Measurements from ENCODE around the gene TSC22D2. TPM values are rescaled to one million over a fixed set of nuclear protein-coding genes. Genes with fewer than 3 reads are reported as not detected.

Gene TSC22D2
- total RNA-seq, result 12.7 and 15.1 TPM in 2 replicates
- polyA plus RNA-seq (2012), result 19.4 TPM

GRCh38 chr3:150408221-150409124, at the start of gene TSC22D2:
Gene TSC22D2, plus strand, starts transcription at chr3:150408298. Its CDS starts 1,053 bp downstream, at chr3:150409351.
- peak; percentile 94 for DNase-seq (ENCODE audit: low read depth)

DNA sequence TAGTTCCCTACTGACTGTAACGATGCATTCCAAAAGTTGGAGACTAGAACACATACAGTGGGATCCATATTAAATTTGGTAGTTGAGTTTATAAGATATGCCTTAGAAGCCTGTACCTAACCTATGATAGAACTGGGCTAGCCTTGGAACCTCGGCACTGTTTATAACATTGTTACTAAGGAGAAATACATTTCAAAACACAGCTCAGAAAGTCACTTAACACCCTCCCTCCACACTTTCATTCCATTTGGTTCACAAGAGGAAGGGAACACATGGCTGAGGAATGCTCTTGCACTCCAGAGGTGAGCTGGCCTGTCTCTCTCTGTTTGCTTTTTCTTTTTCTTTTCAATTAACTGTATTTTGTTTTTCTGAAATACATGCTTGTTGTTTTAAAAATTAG, 48.7 kb upstream of the TSC22D2 start:
- no peak for DNase-seq (ENCODE audit: low read depth)

DNA sequence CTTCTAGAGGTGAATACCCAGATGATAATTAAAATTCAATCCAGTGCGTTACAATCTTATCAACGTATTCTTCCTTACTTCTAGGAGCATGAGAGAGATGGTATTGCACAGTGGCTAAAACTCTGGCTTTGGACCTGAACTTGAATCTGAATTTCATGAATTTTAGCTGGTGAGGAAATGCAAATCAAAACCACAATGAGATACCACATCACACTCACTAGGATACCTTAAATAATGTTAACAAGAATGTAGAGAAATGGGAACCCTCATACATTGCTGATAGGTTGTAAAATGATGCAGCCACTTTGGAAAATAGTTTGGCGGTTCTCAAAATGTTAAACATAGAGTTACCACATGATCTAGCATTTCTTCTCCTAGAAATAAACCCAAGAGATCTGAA, 47.1 kb upstream of the TSC22D2 start:
- DNase-seq (ENCODE audit: low read depth), result no peak

GRCh38 chr3:150362515-150363302, 45.4 kb upstream of the TSC22D2 start:
- no peak for DNase-seq (ENCODE audit: low read depth)

DNA sequence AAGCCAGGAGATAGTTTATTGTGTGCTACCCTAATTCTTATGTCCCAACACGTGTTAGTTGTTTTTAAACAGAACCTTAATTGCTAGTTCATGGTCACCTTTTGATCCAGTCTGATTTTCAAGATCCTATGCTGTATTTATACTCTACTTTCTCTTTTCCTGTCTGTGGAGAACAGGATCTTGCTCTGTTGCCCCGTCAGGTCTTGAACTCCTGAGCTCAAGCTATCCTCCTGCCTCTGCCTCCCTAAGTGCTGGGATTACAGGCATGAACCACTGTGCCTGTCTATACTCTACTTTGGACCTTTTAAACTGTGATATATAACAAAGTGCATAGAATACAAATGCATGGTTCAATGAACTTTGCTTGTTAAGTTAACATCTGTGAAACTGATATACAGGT, 44.7 kb upstream of the TSC22D2 start:
- DNase-seq (ENCODE audit: low read depth), result no peak

GRCh38 chr3:150365132-150365604, 42.9 kb upstream of the TSC22D2 start:
- DNase-seq (ENCODE audit: low read depth), result peak; percentile 85

DNA sequence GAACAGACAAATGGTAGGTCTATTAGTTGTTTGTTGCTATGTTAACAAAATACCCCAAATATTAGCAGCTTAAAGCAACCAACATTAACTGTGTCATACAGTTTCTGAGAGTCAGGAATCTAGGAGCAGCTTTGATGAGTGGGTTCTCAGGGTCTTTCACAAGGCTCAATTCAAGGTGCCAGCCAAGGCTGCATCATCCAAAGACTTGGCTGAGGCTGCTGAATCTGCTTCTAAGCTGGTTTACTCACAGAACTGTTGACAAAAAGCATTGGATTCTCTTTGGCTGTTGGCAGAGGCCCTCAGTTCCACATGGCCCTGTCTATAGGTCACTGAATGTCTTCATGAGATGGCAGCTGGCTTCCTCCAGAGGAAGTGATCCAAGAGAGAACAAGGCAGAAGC, 40.3 kb upstream of the TSC22D2 start:
- no peak for DNase-seq (ENCODE audit: low read depth)

- peak; percentile 94 for DNase-seq (ENCODE audit: low read depth)
These were observed 37.9 kb upstream of the TSC22D2 start for GRCh38 chr3:150370122-150370602.

DNA sequence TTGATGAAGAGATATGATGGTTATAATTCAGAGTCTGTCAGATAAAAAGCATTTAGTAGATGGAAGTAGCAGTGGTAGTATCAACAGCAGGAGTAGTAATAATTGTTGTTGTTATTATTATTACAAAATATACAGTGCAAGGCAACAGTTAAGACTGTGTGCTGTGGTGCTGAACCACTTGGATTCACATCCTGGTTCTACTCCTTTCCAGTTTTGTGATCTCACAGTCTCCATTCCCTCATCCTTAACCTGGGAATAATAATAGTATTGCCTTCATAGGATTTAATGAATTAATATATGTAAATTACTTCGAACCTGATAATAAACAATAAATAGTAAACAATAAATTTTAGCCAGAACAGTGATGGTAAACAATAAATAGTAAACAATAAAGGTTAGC, 37.1 kb upstream of the TSC22D2 start:
- DNase-seq (ENCODE audit: low read depth), result peak; percentile 37

DNA sequence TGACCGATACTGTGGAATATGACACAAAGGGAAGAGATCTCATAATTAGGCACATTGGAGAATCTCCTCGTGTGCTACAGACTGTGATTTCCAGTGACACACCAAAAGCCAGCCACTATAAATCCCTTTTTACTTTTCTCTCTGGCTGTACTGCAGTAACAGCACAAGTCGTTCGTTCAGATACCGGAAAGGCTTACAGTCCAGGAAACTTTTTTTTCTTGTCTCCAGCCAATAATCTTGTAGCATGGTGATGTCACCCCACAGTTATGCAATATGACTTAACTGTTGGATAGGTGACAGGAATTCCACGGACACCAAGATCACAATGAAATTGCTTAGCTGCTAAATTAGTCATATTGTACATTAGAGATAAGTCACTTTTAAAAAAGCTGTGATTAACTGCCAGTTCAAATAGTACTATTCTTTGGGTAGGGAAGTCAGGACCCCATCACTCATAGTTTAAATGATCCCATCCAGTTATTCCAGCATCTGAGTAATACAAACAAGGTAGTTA, 36.3 kb upstream of the TSC22D2 start:
- peak; percentile 99 for DNase-seq (ENCODE audit: low read depth)

- DNase-seq (ENCODE audit: low read depth), result no peak
These were observed 35.8 kb upstream of the TSC22D2 start for GRCh38 chr3:150372320-150372719.

GRCh38 chr3:150372722-150373121, 35.4 kb upstream of the TSC22D2 start:
- DNase-seq (ENCODE audit: low read depth), result no peak

- DNase-seq (ENCODE audit: low read depth), result no peak
These were observed 34.7 kb upstream of the TSC22D2 start for GRCh38 chr3:150373234-150373875.

- DNase-seq (ENCODE audit: low read depth), result no peak
These were observed 33.1 kb upstream of the TSC22D2 start for GRCh38 chr3:150374975-150375374.

DNA sequence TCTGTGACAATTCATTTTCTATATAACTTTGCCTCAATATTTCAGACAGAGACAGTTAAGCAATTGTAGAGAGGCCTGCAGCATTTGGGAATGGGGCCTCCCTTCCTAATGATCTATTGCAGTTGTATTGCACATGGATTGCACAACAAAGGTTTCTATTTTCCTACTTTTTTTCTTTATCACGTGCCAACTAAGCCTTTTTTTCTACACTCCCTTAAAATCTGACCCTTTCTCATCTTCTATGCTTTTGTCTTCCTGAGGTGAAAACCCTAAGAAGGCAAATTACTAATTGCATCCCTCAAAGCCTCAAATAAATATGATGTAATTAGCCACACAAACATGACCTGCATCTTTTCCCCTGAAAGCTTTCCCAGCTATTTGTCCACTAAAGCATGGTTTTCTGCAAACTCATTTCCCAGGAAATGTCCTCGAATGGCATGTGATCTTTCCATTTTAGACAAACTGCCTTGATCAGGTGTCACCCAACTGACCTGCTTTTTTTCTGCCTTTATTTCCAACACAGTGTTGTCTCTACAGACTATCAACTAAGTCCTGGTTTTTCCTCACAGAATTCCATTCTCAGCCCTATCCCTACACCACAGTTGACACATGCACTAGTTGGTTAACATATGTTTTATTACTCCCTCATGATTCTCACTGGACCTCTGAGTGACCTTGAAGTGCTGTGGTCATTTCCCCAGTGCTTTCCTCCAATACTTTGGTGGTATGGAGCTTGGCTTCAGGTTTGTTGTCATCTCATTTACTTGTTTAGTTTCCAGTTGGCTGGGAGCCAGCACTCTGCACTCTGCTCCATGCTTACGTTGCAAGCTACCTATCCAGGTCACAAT, 31.9 kb upstream of the TSC22D2 start:
- DNase-seq (ENCODE audit: low read depth), result peak; percentile 31

DNA sequence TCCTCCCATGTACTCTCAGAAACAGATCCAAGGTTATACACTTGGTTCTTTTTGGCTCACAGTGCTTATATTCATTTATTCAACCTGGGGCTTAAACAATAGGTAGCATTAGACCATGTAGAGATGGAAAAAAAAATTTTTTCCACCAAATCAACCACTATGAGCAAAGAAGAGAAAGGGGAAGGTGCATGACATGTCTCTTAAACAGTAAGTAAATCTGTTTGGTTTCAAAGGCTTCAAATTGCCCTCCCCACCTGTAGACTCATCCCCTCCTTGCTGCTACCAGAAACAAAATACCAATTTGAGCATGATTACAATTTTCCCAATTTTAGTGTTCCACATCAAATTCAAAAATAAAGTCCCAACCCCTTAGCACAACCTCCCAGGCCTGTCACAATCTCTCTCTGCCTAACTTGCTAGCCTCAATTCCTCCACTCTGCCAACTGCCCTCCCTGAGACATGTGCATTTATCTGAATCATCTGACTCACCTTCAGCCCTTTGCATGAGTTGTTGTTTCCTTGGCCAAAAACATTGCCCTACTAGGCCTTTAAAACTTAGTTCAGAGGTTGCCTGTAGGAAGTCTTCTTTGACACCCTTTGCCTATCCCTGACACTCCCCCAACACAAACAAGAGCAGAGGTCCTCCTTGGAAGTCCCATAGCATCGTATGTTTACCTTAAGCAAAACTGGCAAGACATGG, 30.3 kb upstream of the TSC22D2 start:
- no peak for DNase-seq (ENCODE audit: low read depth)

GRCh38 chr3:150378301-150378748, 29.8 kb upstream of the TSC22D2 start:
- no peak for DNase-seq (ENCODE audit: low read depth)

GRCh38 chr3:150379469-150379868, 28.6 kb upstream of the TSC22D2 start:
- DNase-seq (ENCODE audit: low read depth), result no peak
